ENCODE data around the gene LACC1.

The LACC1 gene

GRCh38 chr13:43905435-43906031 is 25.8 kb downstream of the LACC1 start:
- no peak overlapping the region for H4K91ac ChIP-seq (ENCODE audit: low read depth, low read length)
- H2AK5ac ChIP-seq (ENCODE audit: low read length), result no peak overlapping the region
- H4K8ac ChIP-seq (ENCODE audit: low read depth, low read length), result no peak overlapping the region
- no peaks in the 10 kb centered on the region for H3K79me1 ChIP-seq (ENCODE audit: low read length)
- no peak overlapping the region for H3K14ac ChIP-seq (ENCODE audit: low read length)
- H2BK12ac ChIP-seq (ENCODE audit: low read length), result no peak overlapping the region
- no peaks in the 10 kb centered on the region for H3K79me2 ChIP-seq (ENCODE audit: control insufficient read depth, insufficient read depth, low read length, poor library complexity)
- H3K36me3 ChIP-seq (ENCODE audit: control insufficient read depth in 1 of 2, insufficient read depth in 2 of 2, low read length in 2 of 2), result no peaks in the 10 kb centered on the region
- no peak overlapping the region for H2BK120ac ChIP-seq (ENCODE audit: insufficient read depth, low read length, poor library complexity)
- H3K18ac ChIP-seq (ENCODE audit: low read length), result no peak overlapping the region
- H3K27ac ChIP-seq (ENCODE audit: low read depth, low read length), result no peak overlapping the region
- H3K9ac ChIP-seq (ENCODE audit: low read length), result no peak overlapping the region
- no peak overlapping the region for H4K12ac ChIP-seq (ENCODE audit: low read depth, low read length)
- no peak overlapping the region for H2AFZ ChIP-seq (ENCODE audit: insufficient read depth, low read length, poor library complexity)
- peak; percentile 27 to 89 for DNase-seq
- H3K4me3 ChIP-seq (ENCODE audit: low read depth, low read length), result no peak overlapping the region
- H3K27me3 ChIP-seq (ENCODE audit: insufficient read depth, low read length), result no peaks in the 10 kb centered on the region
- H3K4me1 ChIP-seq (ENCODE audit: control insufficient read depth in 1 of 2, insufficient read depth in 2 of 2, low read length in 2 of 2), result no peaks in the 10 kb centered on the region
- H3K4ac ChIP-seq (ENCODE audit: low read depth, low read length), result no peak overlapping the region
- no peak overlapping the region for H3K4me2 ChIP-seq (ENCODE audit: low read length)
- WGBS (ENCODE audit: extremely low coverage, insufficient coverage, insufficient read length), result no CpG with 5 or more reads among the region's 3 CpGs
- H3K9me3 ChIP-seq (ENCODE audit: insufficient read depth, low read depth, low read length), result no peaks in the 10 kb centered on the region
- no peak overlapping the region for H3K23ac ChIP-seq (ENCODE audit: low read length)
- H2BK5ac ChIP-seq (ENCODE audit: low read depth, low read length, poor library complexity), result no peak overlapping the region

GRCh38 chr13:43908156-43909126 is 28.7 kb downstream of the LACC1 start:
- Histone ChIP-seq H4K8ac (ENCODE audit: low read depth, low read length) (no peak overlapping the region), H3K14ac (ENCODE audit: low read length) (no peak overlapping the region), H3K36me3 (ENCODE audit: control insufficient read depth in 1 of 2, insufficient read depth in 2 of 2, low read length in 2 of 2) (no peaks in the 10 kb centered on the region), H4K91ac (ENCODE audit: low read depth, low read length) (no peak overlapping the region), H3K9me3 (ENCODE audit: insufficient read depth, low read depth, low read length) (no peaks in the 10 kb centered on the region), H3K27ac (ENCODE audit: low read depth, low read length) (no peak overlapping the region), H2BK120ac (ENCODE audit: insufficient read depth, low read length, poor library complexity) (no peak overlapping the region), H2BK5ac (ENCODE audit: low read depth, low read length, poor library complexity) (no peak overlapping the region), H3K4me1 (ENCODE audit: control insufficient read depth in 1 of 2, insufficient read depth in 2 of 2, low read length in 2 of 2) (no peaks in the 10 kb centered on the region), H4K12ac (ENCODE audit: low read depth, low read length) (no peak overlapping the region), H3K79me1 (ENCODE audit: low read length) (no peaks in the 10 kb centered on the region), H3K79me2 (ENCODE audit: control insufficient read depth, insufficient read depth, low read length, poor library complexity) (no peaks in the 10 kb centered on the region), H2BK12ac (ENCODE audit: low read length) (no peak overlapping the region), H3K4ac (ENCODE audit: low read depth, low read length) (no peak overlapping the region), H3K27me3 (ENCODE audit: insufficient read depth, low read length) (no peaks in the 10 kb centered on the region), H2AFZ (ENCODE audit: insufficient read depth, low read length, poor library complexity) (no peak overlapping the region), H3K18ac (ENCODE audit: low read length) (no peak overlapping the region), H3K23ac (ENCODE audit: low read length) (no peak overlapping the region), H3K4me3 (ENCODE audit: low read depth, low read length) (no peak overlapping the region), H3K4me2 (ENCODE audit: low read length) (no peak overlapping the region), H2AK5ac (ENCODE audit: low read length) (no peak overlapping the region), H3K9ac (ENCODE audit: low read length) (no peak overlapping the region)
- WGBS (ENCODE audit: extremely low coverage, insufficient coverage, insufficient read length), result no CpG with 5 or more reads among the region's 2 CpGs
- peak; percentile 63 to 97 for DNase-seq

DNA sequence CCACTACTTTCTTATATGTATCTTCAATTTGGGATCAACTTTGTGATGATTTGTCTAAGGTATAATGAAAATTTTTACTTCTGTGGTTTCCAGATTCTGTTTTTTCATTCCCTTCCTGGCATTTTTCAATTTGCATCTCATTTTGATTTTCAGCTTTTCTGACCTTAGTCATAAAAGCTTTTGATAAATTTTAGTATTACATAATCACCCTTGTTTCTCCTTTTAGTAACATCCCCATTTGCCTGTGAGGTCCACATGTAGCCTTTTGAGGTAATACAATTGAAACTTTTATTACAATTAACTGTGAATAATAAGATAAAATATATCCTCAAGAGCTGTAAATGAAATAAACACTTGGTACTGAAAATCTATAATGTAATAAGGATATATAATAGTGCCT is 31.2 kb downstream of the LACC1 start:
- Histone ChIP-seq H3K18ac (ENCODE audit: low read length) (no peak overlapping the region), H2BK120ac (ENCODE audit: insufficient read depth, low read length, poor library complexity) (no peak overlapping the region), H2AFZ (ENCODE audit: insufficient read depth, low read length, poor library complexity) (no peak overlapping the region), H2BK12ac (ENCODE audit: low read length) (no peak overlapping the region), H3K9ac (ENCODE audit: low read length) (no peak overlapping the region), H3K4ac (ENCODE audit: low read depth, low read length) (no peak overlapping the region), H3K9me3 (ENCODE audit: insufficient read depth, low read depth, low read length) (no peaks in the 10 kb centered on the region), H3K4me3 (ENCODE audit: low read depth, low read length) (no peak overlapping the region), H4K91ac (ENCODE audit: low read depth, low read length) (no peak overlapping the region), H3K14ac (ENCODE audit: low read length) (no peak overlapping the region), H3K23ac (ENCODE audit: low read length) (no peak overlapping the region), H2AK5ac (ENCODE audit: low read length) (no peak overlapping the region), H3K79me1 (ENCODE audit: low read length) (no peaks in the 10 kb centered on the region), H3K27me3 (ENCODE audit: insufficient read depth, low read length) (no peaks in the 10 kb centered on the region), H3K4me1 (ENCODE audit: control insufficient read depth in 1 of 2, insufficient read depth in 2 of 2, low read length in 2 of 2) (no peaks in the 10 kb centered on the region), H2BK5ac (ENCODE audit: low read depth, low read length, poor library complexity) (no peak overlapping the region), H3K79me2 (ENCODE audit: control insufficient read depth, insufficient read depth, low read length, poor library complexity) (no peaks in the 10 kb centered on the region), H4K8ac (ENCODE audit: low read depth, low read length) (no peak overlapping the region), H3K36me3 (ENCODE audit: control insufficient read depth in 1 of 2, insufficient read depth in 2 of 2, low read length in 2 of 2) (no peaks in the 10 kb centered on the region), H4K12ac (ENCODE audit: low read depth, low read length) (no peak overlapping the region), H3K4me2 (ENCODE audit: low read length) (no peak overlapping the region), H3K27ac (ENCODE audit: low read depth, low read length) (no peak overlapping the region)
- no peak for DNase-seq

DNA sequence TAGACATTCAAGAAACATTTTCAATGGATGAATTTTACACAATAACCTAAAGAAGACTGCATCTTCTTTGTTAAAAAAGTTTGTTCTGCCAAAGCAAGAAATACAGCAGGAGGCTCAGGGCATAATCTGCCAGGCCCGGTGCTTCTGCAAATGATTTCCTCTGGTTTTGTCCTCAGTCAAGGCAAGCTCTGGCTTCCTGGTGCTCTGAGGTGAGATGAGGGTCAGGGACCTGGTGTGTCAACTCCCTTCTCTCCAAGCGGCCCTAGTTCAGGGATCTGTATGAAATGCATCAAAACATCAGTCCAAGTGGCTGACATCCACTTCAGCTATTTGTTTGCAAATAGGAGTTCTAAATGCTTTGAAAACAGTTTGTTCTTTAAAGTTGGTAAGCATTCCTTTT is 31.6 kb downstream of the LACC1 start:
- no peak for DNase-seq
- H3K4me1 ChIP-seq (ENCODE audit: control insufficient read depth in 1 of 2, insufficient read depth in 2 of 2, low read length in 2 of 2), result no peaks in the 10 kb centered on the region
- WGBS (ENCODE audit: extremely low coverage, insufficient coverage, insufficient read length), result no CpG with 5 or more reads among the region's 2 CpGs

More for the DNA sequence above, 31.6 kb downstream of the LACC1 start:
- Histone ChIP-seq H3K4ac (ENCODE audit: low read depth, low read length) (no peak overlapping the region), H2AK5ac (ENCODE audit: low read length) (no peak overlapping the region), H4K12ac (ENCODE audit: low read depth, low read length) (no peak overlapping the region), H4K91ac (ENCODE audit: low read depth, low read length) (no peak overlapping the region), H2BK5ac (ENCODE audit: low read depth, low read length, poor library complexity) (no peak overlapping the region), H3K4me3 (ENCODE audit: low read depth, low read length) (no peak overlapping the region), H3K18ac (ENCODE audit: low read length) (no peak overlapping the region), H2AFZ (ENCODE audit: insufficient read depth, low read length, poor library complexity) (no peak overlapping the region), H3K79me2 (ENCODE audit: control insufficient read depth, insufficient read depth, low read length, poor library complexity) (no peaks in the 10 kb centered on the region), H3K27ac (ENCODE audit: low read depth, low read length) (no peak overlapping the region), H3K14ac (ENCODE audit: low read length) (no peak overlapping the region), H3K79me1 (ENCODE audit: low read length) (no peaks in the 10 kb centered on the region), H3K27me3 (ENCODE audit: insufficient read depth, low read length) (no peaks in the 10 kb centered on the region), H2BK120ac (ENCODE audit: insufficient read depth, low read length, poor library complexity) (no peak overlapping the region), H3K9ac (ENCODE audit: low read length) (no peak overlapping the region), H4K8ac (ENCODE audit: low read depth, low read length) (no peak overlapping the region), H2BK12ac (ENCODE audit: low read length) (no peak overlapping the region), H3K4me2 (ENCODE audit: low read length) (no peak overlapping the region), H3K23ac (ENCODE audit: low read length) (no peak overlapping the region), H3K9me3 (ENCODE audit: insufficient read depth, low read depth, low read length) (no peaks in the 10 kb centered on the region), H3K36me3 (ENCODE audit: control insufficient read depth in 1 of 2, insufficient read depth in 2 of 2, low read length in 2 of 2) (no peaks in the 10 kb centered on the region)

All from trophoblast cell (in vitro differentiated cells and primary cell).